Lung (tissue), 12 donors: ENCODE results near the gene LITAF. TPM values are rescaled to one million over a fixed set of nuclear protein-coding genes. Genes with fewer than 3 reads are reported as not detected.

Experiments used
- ATAC-seq: fragments of 200-7000 bp; cut with Tn5 transposase; one replicate; pipeline ENCODE4 v1.9.1; 2020; ENCODE audit warnings: moderate number of reproducible peaks; ENCODE audit not compliant: insufficient read depth, low FRiP score
- DNase-seq, 3 donors: peaks; one replicate each; pipeline ENCODE4 v3.0.0-alpha.2; 2013 to 2017
- H3K27ac ChIP-seq, 2 donors: one replicate each; pipeline ENCODE4 v1.5.1; 2013; ENCODE audit warnings: mild to moderate bottlenecking in 2 of 2, moderate library complexity in 2 of 2, control low read depth in 1 of 2, inconsistent platforms in 1 of 2, low read depth in 1 of 2, low read length in 1 of 2
- H3K27me3 ChIP-seq, 3 donors: one replicate each; pipeline ENCODE4 v1.5.1; 2013; ENCODE audit warnings: low read length in 2 of 3; ENCODE audit not compliant: control insufficient read depth in 3 of 3, insufficient read depth in 3 of 3
- H3K36me3 ChIP-seq, 4 donors: one replicate each; pipeline ENCODE4 v1.5.1; 2013; ENCODE audit warnings: low read length in 4 of 4, mild to moderate bottlenecking in 1 of 4, moderate library complexity in 1 of 4; ENCODE audit not compliant: control insufficient read depth in 4 of 4, insufficient read depth in 4 of 4
- H3K4me1 ChIP-seq, 5 donors: one replicate each; pipeline ENCODE4 v1.5.1; 2013; ENCODE audit warnings: low read length in 5 of 5, mild to moderate bottlenecking in 2 of 5, moderate library complexity in 1 of 5; ENCODE audit not compliant: control insufficient read depth in 5 of 5, insufficient read depth in 5 of 5
- H3K4me3 ChIP-seq: one replicate; pipeline ENCODE4 v1.5.1; 2013; ENCODE audit warnings: mild to moderate bottlenecking, control low read depth, moderate library complexity
- H3K9ac ChIP-seq, 2 donors: one replicate each; pipeline ENCODE4 v1.5.1; 2013; ENCODE audit warnings: low read length in 2 of 2, control low read depth in 1 of 2; ENCODE audit not compliant: insufficient read depth in 1 of 2
- H3K9me3 ChIP-seq, 4 donors: one replicate each; pipeline ENCODE4 v1.5.1; 2013; ENCODE audit warnings: low read length in 3 of 4, mild to moderate bottlenecking in 1 of 4, moderate library complexity in 1 of 4; ENCODE audit not compliant: control insufficient read depth in 4 of 4, insufficient read depth in 3 of 4
- WGBS, 2 donors: extraction: QIAGEN DNeasy Blood & Tissue Kit; methylation state at CpG; one replicate each; pipeline ENCODE4 v1.1.7; 2013; 5-methylcytosine and 5-hydroxymethylcytosine counted together
- polyA plus RNA-seq, 2 donors: library from polyadenylated mRNA; stranded (reverse); fragments of 200-250 nt; gene quantifications; one replicate each; pipeline ENCODE4 v1.2.1, GENCODE V29; 2013
- total RNA-seq, 2 donors: library from RNA; depleted of rRNA in 1 of 2; stranded (reverse); fragments of >200 nt in 1 of 2; gene quantifications; one replicate each; pipeline ENCODE4 v1.2.1, GENCODE V29; 2014 to 2021
- TF ChIP-seq, protein P1 (sequence below): IDR thresholded peaks from 2 replicates; pipeline ENCODE4 v1.5.1; 2012; ENCODE audit warnings: mild to moderate bottlenecking; ENCODE audit errors: control extremely low read depth, extremely low read depth
- donor health status: control.
- donor health status: control.
- donor health status: Bipolar disorder and iron deficiency.
- donor health status: healthy.
- donor health status: DM: yes; HTN: yes; CAD: no.

The LITAF gene
- total and polyA plus RNA-seq, 4 donors = 66.4 to 406 (median 146) TPM

DNA sequence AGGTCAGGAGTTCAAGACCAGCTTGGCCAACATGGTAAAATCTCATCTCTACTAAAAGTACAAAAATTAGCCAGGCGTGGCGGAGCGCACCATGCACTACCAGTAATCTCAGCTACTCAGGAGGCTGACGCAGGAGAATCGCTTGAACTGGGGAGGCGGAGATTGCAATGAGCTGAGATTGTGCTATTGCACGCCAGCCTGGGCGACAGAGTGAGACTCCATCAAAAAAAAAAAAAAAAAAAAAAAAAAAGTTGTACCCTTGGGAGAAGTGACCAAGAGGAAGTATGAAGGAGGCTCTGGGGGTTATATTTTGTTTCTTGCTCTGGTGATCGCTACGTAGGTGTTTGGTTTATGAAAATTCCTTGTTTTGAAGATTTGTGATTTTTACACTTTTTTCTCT, 66.3 kb downstream of the LITAF start:
- TF ChIP-seq, protein P1, sequence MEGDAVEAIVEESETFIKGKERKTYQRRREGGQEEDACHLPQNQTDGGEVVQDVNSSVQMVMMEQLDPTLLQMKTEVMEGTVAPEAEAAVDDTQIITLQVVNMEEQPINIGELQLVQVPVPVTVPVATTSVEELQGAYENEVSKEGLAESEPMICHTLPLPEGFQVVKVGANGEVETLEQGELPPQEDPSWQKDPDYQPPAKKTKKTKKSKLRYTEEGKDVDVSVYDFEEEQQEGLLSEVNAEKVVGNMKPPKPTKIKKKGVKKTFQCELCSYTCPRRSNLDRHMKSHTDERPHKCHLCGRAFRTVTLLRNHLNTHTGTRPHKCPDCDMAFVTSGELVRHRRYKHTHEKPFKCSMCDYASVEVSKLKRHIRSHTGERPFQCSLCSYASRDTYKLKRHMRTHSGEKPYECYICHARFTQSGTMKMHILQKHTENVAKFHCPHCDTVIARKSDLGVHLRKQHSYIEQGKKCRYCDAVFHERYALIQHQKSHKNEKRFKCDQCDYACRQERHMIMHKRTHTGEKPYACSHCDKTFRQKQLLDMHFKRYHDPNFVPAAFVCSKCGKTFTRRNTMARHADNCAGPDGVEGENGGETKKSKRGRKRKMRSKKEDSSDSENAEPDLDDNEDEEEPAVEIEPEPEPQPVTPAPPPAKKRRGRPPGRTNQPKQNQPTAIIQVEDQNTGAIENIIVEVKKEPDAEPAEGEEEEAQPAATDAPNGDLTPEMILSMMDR = no peak
- 98 to 99% methylated on average over 10 of the region's 10 CpGs for WGBS, 2 donors

DNA sequence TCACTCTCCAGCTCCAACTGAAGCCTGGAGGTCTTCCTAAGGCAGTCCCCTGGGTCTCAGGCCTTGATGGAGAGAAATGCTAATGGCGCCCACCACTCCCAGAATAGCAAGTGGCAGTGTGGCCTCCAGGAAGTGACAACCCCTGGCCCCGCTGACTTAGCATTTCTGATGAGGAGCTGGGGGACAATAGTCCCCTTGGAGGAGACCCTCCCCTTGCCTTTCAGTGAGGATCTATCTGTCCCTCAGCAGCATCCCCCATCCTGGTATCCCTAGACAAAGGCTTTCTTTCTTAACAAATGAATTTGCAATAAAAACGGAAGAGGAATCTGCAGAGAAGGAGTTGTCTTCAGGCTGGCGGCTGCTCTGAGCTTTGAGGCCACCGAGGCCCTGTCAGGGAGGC, 68.8 kb downstream of the LITAF start:
- 82% methylated on average over 5 of the region's 5 CpGs for WGBS, 2 donors
- no peaks in the 10 kb centered on the region for H3K27me3 ChIP-seq
- H3K27ac ChIP-seq = no peak overlapping the region
- no peak overlapping the region for H3K9ac ChIP-seq
- DNase-seq (no peak), ATAC-seq (no peak)
- no peak overlapping the region for H3K4me3 ChIP-seq
- H3K9me3 ChIP-seq = peaks cover 0 to 7% (median 3%) of the 10 kb centered on the region in 4 donors
- no peaks in the 10 kb centered on the region for H3K4me1 ChIP-seq
- TF ChIP-seq, protein P1 = no peak
- H3K36me3 ChIP-seq = no peaks in the 10 kb centered on the region

More for the DNA sequence above, 66.3 kb downstream of the LITAF start:
- DNase-seq (no peak), ATAC-seq (no peak)
- H3K36me3 ChIP-seq = no peaks in the 10 kb centered on the region
- H3K27me3 ChIP-seq = no peaks in the 10 kb centered on the region
- no peak overlapping the region for H3K27ac ChIP-seq
- H3K4me1 ChIP-seq = no peaks in the 10 kb centered on the region
- no peak overlapping the region for H3K9ac ChIP-seq
- peaks cover 0 to 7% (median 4%) of the 10 kb centered on the region in 4 donors for H3K9me3 ChIP-seq
- H3K4me3 ChIP-seq = no peak overlapping the region

DNA sequence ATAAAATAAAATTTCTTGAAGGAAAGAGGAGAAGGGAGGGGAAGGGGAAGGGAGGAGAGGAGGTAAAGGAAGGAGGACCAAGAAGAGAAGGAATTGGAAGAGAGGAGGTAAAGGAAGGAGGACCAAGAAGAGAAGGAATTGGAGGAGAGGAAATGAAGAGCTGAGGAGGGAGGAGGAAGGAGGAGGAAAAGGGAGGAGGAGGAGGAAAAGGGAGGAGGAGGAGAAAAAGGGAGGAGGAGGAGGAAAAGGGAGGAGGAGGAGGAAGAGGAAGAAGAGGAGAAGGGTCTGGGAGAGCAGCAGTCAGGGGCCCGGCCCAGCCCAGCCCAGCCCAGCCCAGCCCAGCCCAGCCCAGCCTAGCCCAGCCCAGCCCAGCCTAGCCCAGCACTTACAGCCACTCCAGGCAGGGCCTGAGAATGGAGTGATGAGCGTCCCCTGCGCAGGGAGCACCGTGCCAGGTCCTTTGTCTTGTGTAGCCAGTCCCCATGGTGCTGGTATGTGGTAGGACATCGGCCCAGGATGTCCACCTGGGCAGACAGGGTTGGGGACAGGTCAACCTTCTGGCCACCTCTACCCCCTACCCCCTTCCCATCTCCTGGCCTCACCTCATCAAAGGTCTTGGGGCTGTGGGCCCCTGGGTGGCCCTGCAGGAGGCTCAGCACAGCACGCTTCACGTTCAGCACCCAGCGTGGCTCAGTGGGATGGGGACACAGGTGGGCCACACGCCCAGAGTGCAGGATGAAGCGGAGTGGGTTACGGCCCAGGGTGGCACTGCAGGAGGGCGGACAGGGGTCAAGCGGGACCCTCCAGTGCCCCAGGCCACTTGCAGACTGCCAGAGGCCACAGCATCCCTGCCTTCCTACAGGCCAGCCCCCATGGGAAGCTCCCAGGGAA, 70.9 kb downstream of the LITAF start:
- Histone ChIP-seq H3K9me3 (no peaks in the 10 kb centered on the region), H3K27ac (no peak overlapping the region), H3K36me3 (no peaks in the 10 kb centered on the region), H3K4me1 (no peaks in the 10 kb centered on the region), H3K27me3 (no peaks in the 10 kb centered on the region), H3K9ac (no peak overlapping the region), H3K4me3 (no peak overlapping the region)
- DNase-seq (no peak), ATAC-seq (no peak)
- WGBS, 2 donors = 68 to 83% methylated on average over 13 of the region's 13 CpGs
- TF ChIP-seq, protein P1 = no peak
